Glomerular visceral epithelial cell (primary cell): ENCODE data around the gene KCNJ9.
"Not testable (repeated sequence)": the region's sequence is repeated elsewhere in the genome, so short reads cannot be mapped to it uniquely, and the experiment has no call there.

Experiments used
- DNase-seq: peaks from one replicate; pipeline ENCODE4 v3.0.0-alpha.2; 2016; ENCODE audit errors: extremely low spot score

KCNJ9 gene

DNA sequence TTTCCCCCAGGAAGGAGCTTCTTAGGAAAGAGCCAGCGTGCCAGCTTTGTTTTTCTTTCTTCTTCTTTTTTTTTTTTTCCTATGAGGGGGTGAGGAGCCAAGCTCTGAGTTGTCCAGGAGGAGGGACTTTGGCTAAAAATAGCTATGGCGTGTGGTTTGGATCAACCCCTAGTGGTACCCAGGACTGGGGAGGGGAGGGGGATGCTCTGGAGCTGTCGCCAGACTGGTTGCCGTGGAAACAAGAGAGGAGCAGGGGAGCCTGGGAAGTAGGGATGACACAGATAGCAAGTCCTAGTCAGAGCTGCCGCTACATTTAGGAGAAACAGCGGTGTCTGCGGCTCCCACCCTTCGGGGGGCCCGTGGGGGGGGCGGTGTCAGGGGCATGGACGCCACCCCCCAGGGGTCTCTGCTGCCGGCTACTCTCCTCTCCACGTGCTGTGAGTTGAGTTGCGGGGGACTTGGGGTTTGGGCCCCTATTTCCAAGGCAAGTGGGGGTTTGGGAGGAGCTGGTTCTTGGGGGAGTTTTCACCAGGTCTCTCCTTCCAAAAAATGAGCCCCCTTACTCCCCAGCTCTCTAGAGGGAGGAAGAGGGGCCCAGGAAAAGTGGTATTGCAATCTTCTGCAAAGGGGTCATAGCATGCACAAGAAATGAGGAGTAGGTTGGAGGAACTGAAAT is at the start of gene KCNJ9:
KCNJ9 (plus strand) TSS at position 278 of the 676 bp plus-strand sequence. CDS start 2,493 bp downstream, outside the sequence.
- DNase-seq, result no peak

DNA sequence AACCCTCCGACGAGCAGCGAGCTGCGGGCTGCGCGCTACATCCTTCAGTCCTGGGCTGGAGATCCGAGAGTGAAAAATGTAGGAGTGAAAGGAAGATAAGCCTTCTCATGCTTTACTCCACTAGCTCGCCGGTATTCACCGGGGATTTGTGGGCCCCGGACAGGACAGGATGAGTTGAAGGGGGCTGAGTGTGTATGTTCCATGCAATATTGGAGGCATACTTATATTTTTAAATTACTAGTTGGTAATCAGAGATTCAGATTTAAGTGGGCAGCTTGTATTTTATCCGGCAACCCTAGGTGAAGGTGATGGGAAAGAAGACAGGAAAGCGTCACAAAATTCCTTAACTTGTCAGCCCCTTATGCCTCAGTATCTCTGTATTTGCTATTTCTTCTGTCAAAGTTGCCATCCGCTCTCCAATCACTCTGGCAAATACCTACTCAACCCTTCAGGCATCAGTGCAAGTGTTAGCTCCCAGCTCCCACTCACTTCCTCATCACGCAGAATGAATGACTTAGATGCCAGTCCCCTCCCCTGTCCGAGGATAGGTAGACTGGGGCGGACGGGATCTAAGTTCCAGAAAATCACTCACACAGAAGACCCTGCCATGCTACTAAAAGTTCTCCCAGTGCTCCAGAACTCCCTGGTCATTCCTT is 49.0 kb upstream of the KCNJ9 start:
- peak; percentile 33 for DNase-seq

DNA sequence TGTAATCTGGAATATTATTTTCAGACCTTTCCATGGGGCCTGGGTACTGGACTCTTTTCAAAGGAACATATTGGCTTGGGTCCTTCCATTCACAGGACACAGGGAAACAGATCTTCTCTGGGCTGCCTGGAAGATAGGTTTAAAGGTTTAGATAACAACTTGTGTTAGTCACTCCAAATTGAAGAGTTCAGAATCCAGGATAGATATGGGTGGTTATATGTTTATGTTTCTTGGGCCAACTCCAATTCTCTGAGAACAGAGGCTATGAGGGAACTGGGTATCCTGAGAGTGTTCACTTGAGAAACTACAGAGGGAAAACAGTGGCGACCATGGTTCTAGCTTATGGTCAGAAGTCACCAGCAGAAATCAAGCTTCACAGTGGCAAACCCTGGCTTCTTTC is 40.9 kb upstream of the KCNJ9 start:
- no peak for DNase-seq

DNA sequence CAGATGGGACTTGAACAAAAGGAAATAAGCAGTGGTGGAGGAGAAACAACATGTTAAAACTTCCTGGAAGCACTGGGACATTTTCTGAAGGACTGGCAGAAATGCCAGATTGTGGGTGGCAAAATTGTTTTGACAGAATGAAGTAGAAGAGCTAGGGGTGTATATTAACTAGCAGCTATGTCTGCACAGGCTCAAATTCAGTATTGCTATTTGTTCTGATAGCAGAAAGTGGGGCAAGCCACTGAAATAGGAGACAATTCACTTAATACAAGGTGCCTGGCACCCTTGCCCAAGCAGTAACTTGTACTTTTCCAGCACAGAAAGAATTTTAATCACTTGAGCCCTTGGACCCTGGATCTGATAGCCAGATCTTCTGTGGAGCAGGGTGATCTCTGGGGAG is 37.8 kb upstream of the KCNJ9 start:
- no peak for DNase-seq

DNA sequence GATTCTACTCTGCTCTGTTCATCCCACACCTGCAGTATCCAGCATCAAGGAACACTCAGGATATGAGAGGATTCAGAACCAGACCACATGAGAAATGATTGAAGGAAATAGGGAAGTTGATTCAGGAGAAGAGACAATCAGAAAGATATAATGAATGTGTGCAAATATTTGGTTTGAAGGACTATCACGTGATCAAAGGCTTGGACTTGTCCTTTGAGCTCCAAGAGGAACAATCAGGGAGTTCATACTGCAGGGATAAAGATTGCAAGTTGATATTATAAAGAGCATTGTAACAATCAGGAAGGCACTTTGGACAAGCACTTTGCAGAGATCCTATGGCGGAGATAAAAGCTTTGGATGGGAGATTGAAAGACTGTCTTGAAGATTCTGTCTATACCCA is 35.7 kb upstream of the KCNJ9 start:
- no peak for DNase-seq

DNA sequence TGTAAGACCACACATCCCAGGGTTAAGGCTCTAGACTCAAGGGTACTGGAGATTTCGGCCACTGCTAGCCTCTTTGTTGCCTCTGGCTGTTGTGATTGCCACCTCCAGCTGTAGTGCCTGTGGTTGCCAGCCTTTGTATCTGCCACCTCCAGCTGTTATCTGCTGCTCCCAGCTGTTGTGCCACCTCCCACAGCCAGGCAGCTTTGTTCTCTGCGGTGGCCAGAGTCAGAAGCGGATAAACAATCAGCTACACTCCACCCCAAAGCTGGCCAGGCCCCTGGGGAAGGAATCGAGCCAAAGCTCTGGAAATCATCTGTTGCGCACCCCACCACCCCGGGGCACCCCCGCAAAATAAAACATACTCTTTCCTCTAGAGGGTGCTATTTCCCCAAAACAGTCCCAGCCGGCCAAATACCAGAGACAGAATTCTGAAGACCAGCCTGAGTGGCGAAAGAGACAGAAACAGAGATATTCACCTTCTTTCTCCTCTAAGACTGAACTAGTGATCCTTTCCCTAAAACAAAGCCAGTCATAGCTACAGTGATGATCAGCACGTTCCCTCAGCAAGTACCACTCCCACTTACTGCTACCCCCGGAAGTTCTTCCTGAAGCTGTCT is 34.7 kb upstream of the KCNJ9 start:
- DNase-seq, result peak; percentile 42

DNA sequence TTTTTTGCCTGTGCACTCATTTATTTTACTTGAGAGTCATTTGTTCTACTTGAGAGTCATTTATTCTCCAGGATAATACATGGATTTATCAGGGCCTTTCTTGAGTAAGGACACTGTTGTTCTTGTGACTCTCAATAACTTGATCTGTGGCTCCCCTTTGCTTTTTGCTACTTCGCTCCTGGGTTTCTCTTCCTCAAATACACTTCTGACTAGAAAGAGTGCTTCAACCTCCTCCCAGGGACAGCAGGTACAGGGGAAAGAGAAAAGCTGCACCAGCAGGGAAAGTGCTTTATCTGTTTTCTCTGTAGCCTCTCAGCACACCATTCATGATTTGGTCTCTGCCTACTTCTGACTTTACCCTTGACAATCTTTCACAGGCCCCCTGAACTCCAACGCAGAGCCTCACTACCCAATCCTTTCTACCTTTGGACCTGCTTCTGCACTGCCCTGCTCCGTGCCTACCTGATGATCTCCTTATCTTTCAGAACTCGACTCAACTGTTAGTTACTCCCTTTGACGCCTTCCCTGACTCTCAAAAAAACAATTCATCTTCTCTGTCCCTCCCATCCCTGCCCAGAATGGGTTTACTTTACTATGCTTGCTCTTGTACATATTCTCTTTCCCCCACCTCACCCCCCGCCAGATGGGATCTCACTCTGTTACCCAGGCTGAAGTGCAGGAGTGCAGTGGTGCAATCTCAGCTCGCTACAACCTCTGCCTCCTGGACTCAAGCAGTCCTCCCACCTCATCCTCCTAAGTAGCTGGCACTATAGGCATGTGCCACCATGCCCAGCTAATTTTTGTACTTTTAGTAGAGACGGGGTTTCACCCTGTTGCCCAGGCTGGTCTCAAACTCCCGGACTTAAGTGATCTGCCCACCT is 34.0 kb upstream of the KCNJ9 start:
- no peak for DNase-seq

DNA sequence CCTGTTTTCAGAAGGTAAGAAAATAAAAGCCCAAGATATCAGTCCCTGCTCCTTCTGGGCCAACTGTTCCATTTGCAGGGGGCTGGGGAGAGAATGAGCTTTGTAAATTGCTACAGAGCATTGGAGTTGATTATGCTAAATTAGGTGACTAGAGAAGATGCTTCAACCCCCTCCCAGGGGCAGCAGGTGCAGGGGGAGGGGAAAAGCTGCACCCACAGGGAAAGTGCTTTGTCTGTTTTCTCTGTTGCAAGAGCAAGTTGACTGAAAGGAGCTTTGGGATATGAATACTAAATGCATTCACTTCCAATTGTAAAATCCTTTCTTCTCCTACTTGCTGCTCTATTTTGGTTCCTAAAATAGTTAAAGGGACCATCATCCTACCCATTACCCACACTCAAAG is 33.0 kb upstream of the KCNJ9 start:
- DNase-seq, result no peak

DNA sequence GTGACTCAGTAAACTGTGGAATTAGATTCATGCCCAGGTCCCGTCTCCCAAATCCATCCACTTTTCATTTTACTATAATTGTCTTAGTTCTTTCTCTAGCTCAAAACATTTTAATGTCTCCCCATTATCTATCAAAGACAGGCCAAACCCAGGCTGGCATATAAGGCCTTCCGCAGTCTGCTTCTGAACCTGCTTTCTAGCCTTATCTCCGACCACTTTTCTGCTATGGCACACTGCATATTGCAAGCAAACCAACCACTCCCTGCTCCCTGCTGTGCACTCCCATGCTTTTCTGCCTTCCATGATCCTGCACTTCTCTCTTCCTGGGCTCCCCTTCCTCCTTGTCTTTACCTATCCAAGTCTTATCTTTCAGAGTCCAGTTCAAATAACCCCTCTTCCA is 32.2 kb upstream of the KCNJ9 start:
- no peak for DNase-seq

DNA sequence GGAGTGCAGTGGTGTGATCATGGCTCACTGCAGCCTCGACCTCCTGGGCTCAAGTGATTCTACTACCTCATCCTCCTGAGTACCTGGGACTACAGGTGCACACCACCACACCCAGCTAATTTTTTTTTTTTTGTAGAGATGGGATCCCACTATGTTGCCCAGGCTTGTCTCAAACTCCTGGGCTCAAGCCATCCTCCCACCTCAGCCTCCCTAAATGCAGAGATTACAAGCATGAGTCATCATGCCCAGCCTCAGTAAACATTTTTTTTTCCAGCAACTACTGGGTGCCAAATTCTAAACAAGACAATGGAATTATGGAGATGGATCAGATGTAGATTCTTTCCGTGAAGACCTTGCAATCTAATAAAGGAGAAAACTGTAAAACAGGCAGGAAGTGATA is 31.2 kb upstream of the KCNJ9 start:
- DNase-seq, result not testable (repeated sequence)

DNA sequence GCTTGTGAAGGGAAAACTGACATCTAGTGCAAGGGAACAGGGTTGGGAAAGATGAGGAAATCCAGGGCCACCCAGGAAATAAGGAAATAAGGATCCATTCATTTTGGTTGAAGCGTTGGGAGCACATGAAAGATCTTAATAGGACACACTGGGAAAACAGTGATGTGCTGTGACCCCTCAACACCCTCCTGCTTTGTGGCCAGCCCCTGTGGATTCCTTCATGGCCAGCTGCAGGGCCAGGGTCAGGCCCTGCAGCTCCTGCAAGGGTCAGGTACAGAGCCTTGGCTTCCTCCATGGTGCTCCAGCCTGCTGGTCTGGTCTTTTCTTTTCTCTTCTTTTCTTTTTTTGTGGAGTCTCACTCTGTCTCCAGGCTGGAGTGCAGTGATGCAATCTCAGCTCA is 30.7 kb upstream of the KCNJ9 start:
- no peak for DNase-seq

DNA sequence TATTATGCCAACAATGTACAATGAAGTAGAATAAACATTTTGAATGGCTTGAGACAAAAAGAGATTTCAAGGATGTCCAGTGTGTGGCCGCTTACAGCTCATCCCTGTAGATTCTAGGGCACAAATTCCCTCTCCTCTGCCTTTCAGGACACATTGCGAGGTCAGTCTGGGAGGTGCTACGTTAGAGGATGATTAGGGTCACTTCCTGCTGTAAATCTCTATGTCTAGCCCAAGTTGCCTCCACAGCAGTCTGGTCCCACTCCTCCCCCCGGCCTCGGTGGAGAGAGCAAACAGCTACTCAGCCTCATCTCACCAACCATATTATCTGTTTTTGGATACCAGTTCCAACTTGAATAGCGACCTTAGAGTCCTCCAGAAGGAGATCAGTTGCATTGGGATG is 28.4 kb upstream of the KCNJ9 start:
- DNase-seq, result no peak

DNA sequence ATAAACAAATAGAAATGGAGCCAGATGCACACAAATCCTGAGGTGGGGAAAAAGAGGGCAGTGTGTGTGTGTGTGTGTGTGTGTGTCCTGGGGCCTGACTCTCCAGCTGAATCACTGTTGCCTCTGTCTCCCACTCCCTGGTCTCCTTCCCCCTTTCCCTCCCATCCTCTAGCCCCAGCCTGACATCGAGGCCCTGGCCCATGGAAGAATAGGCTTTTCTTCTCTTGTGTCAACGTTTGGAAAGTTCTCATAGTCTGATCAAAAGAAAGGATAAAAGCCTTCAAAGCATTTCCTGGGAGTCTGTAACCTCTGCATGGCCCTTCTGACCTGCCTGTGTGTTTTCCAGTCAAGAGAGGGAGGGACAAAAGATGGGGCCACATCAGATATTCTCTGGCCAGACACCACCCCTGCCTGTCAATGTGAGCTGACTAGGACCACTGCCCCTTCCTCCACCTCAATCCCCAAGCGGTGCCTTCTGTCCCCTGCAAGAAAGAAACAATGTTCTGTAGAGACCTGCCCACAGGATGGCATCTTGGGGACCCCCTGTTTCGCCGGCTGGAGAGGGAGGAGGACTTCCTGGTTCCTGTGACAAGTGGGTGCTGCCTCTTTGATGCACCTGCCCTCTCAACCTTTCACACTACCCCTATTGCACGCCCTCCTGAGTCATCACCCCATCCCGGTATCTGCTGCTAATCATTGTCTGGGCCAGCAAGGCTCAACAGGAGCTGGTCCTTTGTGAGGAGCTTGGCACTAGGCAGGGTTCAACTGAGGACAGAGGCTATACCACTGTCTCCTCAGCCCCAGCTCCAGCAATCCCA is 27.6 kb upstream of the KCNJ9 start:
- DNase-seq, result no peak

DNA sequence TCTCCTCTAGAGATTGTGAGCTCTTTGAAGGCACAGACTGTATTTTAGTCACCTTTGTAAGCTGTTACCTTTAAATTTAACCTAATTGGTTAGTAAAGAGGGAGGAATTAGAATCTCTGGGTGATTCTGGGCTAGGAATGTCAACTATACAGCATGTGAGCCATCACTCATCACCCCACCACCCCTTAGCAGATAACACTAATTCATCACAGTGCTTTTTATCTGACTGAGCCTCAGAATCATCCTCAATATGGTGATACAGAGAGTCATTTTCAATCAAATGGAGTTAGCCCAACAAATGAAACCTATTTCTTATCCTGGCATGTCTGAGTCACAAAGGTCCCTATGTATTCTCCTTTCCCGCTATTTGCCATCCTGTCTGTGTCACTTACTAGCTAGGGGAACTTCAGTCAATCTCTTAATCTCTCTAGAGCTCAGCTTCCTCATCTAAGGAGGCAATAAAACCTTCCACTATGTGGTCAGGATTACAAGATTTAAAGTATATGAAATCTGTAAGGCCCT is 24.6 kb upstream of the KCNJ9 start:
- no peak for DNase-seq

DNA sequence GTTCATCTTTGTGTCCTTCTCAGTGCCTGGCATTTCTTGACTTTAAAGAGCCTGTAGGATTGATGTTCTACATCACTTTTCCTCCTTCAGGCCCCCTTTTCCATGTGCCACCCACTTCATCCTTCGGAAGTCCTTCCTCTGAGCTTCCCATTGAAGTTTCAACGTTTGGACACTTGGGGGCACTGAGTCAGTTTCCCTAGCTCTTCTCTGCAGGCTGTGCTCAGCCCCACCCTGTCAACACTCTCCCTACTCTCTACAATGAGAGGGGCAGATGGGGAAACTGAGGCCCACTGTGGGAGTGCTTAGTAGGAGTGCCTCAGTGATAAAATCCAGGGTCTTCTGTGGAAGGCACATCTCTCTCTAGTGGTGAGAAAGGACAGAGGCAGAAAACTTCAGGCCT is 23.3 kb upstream of the KCNJ9 start:
- no peak for DNase-seq

DNA sequence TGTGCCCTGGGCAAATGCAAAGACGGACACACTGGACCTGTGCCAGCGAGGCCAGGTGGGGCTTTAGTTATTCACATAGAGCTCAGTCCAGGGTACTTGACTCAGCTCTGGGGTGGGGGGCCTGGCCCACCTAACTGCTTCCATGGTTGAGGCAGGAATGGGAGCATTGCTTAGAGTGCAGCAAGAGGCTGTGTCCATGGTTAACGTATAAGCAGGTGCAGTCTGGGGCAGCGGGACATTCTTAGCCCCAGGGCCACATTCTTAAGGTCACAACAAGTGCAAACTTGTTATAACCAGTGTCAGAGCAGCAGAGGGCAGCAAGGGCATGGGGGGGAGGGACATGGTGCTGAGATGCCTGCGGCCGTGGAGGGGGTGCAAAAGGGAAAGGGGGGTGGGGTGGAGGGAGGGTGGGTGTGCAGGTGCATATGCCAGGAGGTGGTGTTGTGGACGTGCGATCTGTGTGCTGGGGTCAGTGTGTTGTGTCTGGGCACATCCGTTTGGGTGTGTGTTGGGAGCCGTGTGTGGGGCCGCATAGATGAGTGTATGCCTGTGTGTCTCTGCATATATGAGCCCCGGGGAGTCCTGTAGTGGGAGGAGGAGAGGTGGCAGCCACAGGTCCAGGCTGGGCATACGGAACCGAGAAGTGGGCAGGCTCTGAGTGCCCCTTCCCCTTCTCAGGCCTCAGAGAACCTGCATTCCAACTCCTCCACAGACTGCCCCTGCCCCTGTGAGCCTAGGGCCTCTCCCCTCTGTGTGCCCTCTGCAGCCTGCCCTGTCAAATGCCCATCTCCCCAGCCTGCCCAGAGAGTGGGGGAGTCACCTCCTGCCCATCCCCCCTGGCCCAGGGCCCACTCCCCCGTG is 19.7 kb upstream of the KCNJ9 start:
- no peak for DNase-seq

DNA sequence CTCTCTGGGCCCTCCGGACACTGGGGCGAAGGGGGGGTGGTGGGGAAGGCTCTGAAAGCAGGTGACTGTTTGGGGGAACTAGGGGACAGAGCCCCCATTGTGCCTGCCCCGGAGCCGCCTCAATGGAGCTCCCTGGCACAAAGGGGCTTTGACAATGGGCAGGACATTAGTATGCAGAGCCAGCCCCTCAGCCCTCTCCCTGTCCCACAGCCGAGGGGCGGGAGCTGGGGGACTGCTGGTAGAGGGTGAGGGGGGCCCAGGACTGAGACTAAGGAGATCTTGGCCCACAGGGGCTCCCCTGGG is 19.2 kb upstream of the KCNJ9 start:
- no peak for DNase-seq

DNA sequence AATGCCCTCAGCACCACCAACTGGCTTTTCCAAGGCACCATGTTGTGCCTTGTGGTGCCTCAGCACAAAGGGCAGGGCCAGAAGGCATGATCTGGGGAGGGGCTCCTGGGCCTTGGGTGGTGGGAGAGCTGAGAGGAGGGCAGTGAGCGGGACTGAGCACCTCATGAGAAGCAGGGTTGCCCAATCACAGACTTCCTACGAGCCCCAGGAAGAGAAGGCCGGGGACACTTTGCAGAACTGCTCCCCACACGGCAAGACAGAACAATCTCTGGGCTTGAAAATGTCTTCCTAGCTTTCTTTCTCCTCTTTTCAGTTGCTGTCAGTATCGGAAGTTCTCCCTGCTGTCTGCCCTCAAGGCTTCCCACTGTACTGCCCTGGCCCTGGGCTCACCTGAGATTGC is 18.2 kb upstream of the KCNJ9 start:
- DNase-seq, result no peak

DNA sequence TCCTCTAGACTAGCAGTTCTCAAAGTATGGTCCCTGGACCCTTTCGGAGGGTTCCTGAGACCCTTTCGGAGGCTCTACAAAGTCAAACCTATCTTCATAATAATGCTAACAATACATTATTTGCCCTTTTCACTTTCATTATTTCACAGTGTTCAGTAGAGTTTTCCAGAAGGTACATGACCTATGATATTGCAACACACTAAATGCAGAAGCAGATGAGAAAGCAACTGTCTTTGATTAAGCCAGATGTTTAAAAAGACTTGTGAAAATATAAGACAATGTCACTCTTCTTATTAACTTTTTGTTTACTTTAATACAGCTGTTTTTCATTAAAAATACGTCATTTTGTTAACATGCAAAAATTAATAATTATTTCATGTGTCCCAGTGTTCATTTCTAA is 17.2 kb upstream of the KCNJ9 start:
- no peak for DNase-seq

DNA sequence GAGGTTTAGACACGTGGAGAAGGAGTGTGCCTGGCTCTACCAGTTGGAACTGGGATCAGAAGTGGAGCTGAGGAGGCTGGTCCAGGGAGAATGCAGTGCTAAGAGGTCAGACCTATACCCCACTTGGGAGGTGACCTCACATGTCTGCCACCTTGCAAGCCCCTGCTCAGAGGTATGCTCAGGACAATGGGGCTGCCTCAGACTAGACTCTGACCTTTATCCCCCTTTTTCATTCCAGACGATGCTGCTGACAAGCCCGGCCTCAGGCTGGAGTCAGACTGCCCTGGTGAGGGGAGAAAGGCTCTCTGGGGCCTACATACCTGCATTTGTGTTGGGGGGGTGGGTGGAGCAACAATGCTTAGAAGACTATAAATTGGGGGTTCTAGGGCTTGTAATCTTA is 16.6 kb upstream of the KCNJ9 start:
- no peak for DNase-seq
